NCI-H510A treated with DMSO at 0.1 percent for 48 hours (cell line): ENCODE data around the gene FAM169A.
"Not testable (repeated sequence)": the region's sequence is repeated elsewhere in the genome, so short reads cannot be mapped to it uniquely, and the experiment has no call there.

ENCODE experiments used
- DNase-seq: peaks from one replicate; lab custom pipeline; 2025; lab: John Stamatoyannopoulos, UW

FAM169A gene, protein sequence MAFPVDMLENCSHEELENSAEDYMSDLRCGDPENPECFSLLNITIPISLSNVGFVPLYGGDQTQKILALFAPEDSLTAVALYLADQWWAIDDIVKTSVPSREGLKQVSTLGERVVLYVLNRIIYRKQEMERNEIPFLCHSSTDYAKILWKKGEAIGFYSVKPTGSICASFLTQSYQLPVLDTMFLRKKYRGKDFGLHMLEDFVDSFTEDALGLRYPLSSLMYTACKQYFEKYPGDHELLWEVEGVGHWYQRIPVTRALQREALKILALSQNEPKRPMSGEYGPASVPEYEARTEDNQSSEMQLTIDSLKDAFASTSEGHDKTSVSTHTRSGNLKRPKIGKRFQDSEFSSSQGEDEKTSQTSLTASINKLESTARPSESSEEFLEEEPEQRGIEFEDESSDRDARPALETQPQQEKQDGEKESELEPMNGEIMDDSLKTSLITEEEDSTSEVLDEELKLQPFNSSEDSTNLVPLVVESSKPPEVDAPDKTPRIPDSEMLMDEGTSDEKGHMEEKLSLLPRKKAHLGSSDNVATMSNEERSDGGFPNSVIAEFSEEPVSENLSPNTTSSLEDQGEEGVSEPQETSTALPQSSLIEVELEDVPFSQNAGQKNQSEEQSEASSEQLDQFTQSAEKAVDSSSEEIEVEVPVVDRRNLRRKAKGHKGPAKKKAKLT

DNA sequence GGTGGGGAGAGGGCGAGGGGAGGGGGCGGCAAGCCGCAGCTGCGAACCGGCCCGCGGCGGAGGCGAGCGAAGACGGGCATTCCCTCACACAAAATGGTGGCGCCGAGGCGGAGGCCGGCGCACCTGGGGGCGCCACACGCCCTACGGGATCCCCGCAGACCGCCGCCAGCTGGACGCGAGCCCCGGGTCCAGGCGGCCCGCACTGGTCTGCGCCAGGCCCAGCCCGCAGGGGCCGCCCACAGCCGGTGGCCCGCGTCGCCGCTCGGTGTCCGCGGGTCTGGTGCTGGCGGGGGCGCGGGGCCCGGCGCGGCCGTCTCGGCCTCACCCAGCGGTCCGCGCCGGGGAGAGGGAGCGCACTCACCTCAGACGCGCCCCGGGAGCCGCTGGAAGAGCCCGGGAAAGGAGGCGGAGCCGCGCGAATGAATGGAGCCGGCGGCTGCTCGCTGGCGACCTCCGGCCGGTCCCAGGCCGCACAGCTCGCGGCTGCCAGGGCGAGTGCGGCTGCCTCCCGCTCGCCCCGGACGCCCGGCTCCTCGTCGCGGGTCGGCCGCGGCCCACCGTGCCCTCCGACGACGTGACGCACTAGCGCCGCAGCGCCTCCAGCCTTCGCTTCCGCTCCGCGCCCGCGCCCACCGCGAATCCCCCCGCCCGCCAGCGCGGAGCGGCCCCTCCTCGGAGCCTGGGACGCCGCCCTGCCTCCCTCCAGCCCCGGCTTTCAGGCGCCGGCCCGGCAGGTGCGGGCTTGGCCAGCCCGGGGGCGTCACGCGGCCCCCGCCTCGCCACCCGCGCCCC, at the start of gene FAM169A:
Gene FAM169A (minus strand): TSS at position 584 of the 792 bp plus-strand sequence. CDS start 24,711 bp downstream, outside the sequence.
- peak; percentile 9 for DNase-seq

DNA sequence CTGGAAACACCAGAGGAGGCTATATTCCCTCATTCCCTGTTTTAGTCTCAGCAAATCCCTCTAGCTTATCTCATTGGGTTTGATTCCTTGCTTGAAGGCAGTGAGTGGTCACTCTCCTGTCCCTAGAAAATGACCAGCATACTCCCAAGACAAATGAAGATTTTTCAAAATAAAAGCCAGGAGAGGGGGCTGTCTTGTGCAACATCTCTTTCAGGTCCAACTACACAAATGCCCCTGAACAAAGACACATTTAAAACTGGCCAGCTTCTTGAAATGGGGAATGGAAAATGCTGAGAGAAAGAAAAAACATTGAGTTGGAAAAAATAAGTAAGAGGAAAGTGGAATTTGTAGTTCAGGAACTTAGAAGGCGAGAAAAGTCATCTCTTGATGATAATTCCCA, 49.3 kb upstream of the FAM169A start:
- no peak for DNase-seq

DNA sequence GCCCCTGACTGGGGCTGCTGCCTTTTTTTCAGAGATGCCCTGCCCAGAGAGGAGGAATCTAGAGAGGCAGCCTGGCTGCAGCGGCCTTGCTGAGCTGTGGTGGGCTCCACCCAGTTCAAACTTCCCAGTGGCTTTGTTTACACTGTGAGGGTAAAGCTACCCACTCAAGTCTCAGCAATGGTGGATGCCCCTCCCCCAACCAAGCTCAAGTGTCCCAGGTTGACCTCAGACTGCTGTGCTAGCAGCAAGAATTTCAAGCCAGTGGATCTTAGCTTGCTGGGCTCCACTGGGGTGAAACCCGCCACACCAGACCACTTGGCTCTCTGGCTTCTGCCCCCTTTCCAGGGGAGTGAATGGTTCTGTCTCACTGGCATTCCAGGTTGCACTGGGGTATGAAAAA, 45.2 kb upstream of the FAM169A start:
- not testable (repeated sequence) for DNase-seq

DNA sequence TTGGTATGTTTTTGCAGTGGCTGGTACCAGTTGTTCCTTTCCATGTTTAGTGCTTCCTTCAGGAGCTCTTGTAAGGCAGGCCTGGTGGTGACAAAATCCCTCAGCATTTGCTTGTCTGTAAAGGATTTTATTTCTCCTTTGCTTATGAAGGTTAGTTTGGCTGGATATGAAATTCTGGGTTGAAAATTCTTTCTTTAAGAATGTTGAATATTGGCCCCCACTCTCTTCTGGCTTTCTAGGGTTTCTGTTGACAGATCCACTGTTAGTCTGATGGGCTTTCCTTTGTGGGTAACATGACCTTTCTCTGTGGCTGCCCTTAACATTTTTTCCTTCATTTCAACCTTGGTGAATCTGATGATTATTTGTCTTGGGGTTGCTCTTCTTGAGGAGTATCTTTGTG, 43.7 kb upstream of the FAM169A start:
- DNase-seq, result not testable (repeated sequence)

DNA sequence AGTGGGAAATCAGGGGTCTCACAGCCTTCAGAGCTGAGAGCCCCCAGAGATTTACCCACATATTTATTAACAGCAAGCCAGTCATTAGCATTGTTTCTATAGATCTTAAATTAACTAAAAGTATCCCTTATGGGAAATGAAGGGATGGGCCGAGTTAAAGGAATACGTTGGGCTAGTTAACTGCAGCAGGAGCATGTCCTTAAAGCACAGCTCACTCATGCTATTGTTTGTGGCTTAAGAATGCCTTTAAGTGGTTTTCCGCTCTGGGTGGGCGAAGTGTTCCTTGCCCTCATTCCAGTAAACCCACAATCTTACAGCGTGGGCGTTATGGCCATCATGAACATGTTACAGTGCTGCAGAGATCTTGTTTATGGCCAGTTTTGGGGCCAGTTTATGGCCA, 42.0 kb upstream of the FAM169A start:
- not testable (repeated sequence) for DNase-seq

DNA sequence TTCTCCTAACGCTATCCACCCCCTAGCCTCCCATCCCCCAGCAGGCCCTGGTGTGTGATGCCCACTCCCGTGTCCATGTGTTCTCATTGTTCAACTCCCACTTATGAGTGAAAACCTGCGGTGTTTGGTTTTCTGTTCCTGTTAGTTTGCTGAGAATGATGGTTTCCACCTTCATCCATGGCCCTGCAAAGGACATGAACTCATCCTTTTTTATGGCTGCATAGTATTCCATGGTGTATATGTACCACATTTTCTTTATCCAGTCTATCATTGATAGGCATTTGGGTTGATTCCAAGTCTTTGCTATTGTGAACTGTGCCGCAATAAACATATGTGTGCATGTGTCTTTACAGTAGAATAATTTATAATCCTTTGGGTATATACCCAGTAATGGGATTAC, 38.5 kb upstream of the FAM169A start:
- not testable (repeated sequence) for DNase-seq

DNA sequence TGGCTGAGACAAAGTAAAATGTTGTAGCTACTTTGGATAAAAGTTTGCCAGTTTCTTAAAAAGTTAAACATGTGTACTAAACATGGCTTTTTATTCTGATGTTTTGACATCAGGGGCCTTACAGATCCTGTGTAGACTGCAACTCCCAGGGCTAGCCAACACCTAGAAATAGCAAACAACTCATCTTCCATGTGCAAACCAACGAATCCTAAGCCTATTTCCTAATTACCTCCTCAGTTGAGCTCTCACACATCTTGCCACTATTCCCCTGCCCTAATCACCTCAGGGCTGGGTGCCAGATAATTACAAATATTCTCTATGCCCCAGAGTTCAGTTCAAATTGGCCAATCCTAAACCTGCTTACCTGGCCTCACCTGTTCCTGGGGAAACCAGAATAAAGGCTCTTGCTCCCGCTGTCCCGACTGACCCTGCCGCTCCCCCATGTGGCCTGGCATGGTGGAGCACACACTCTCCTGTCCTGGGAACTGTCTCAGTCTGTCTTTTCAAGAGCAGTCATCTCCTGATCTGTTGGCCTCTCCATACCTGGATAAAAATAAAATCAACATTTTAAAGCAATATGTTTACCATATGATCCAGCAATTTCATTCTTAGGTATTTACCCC, 37.1 kb upstream of the FAM169A start:
- DNase-seq, result no peak

DNA sequence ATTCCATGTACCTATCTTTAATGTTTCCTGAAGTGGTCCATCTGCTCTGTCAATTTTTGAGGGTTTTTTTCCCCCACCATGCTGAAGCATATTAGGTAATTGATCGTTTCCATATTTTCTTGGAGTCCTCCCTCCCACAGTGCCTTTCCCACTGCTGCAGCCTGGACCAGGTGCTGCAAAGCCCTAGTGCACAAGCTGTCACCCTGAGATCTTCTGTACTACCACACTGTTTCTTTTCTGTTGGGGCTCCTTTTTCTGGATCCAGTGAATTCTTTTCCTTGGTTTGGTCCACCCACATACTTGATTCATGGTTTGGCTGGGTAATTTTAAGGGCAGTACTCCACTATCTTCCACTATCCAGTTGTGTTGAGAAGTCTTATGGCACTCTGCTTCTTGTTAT, 30.9 kb upstream of the FAM169A start:
- no peak for DNase-seq

DNA sequence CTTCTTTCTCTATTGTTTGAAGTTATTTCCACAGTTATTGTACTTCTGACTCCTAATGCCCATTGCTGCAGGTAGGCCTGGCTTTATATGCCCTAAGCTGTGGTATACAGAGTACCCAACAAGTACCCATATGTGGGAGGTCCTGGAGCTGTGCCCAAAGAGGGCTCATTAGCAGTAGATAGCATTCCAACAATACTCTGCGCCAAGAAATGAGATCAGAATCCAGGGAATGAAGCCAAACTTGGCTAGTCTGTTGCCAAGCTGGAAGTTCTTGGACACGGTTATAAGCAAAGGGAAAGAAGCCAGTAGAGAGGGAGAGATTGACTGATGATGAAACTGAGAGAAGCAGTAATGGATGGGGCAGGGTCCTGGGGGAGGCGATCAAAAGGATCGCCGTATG, 29.7 kb upstream of the FAM169A start:
- DNase-seq, result no peak

DNA sequence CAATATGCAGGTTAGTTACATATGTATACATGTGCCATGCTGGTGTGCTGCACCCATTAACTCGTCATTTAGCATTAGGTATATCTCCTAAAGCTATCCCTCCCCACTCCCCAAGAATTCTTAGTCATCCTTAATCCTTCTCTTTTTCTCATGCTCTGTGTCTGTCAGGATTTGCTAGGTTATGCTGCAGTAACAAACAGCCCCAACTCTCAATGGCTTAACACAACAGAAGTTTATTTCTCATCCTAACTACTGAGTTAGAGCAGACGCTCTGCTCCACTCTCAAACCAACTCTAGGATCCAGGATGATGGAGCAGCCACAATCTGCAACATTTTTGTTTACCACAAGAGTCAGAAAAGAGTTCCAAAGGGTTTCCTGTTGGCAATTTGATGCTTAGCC, 28.2 kb upstream of the FAM169A start:
- no peak for DNase-seq

DNA sequence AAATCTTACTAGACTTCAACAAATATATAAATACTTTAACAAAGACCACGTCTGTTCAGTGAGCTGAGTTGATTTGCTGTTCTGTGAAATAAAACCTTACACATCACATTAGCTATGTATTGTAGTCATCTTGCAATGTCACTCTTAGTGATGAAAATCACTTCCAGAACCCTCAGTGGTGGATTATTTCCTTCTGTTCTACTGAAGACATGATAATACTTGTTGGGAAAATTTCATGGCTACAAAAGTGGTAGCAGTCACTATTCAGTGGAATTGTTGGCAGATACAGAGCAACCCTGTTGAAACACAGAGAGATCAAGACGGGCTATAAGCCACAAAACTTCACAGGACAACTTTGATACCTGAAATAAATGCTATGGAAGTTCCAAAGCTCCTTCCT, 26.7 kb upstream of the FAM169A start:
- DNase-seq, result no peak

DNA sequence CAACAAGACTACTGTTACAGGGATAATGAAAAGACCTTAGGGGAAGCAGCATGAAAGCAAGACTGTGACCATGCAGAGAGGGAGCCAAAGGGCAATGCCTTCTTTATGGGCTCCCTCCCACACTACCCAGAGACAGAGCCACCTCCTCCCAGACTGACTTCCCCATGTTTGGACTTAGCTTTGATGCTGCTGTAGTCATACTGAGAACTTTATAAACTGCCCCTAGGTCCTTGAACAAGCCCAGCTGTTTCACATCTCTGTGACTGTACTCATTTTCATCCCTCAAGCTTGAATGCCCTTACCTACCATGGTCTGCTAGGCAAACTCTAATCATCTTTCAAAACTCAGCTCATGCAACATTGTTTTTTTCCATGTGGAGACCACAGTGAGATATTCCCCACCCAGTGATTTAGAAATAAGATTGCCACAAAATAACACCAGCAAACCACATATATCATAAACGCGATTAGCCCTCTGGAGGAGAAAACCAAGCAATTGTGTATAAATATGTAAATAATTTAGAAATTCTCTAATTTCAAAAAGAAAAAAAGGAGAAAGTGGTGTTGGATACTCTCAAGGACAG, 23.4 kb upstream of the FAM169A start:
- no peak for DNase-seq

DNA sequence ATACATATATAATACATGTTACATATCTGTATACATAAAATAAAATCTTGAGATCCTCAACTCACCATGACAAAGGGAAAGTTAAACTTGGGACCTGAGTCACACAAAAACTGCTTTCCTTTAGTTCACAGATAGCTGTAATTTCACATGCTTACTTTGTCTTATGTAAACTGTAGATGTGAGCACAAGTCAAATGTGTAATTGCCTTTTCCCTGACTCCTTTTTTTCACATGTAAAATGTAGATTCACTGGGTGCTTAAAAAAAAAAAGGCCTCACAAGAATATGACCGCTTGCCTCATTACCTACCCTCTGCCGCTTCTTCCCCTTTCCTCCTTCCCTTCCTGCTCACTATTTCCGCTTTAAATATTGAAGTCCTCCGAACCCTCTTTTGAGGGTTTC, 21.9 kb upstream of the FAM169A start:
- no peak for DNase-seq

DNA sequence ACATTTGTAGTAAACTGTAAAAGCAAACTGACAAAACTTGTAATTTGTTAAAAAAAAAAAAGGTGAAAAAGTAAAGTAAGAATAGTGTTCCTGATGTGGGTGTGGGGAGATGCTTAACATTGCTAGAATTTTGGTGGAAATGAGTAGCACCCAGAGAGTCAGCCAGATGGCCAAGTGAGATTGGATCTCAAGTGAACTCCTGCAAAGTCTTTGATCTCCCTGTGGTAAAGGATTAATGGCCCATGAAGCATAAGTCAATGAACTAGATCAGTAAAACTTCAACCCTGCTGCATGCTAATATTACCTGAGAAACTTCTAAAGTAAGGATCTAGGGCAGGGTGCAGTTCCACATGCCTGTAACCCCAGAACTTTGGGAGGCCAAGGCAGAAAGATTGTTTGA, 19.0 kb upstream of the FAM169A start:
- DNase-seq, result no peak

DNA sequence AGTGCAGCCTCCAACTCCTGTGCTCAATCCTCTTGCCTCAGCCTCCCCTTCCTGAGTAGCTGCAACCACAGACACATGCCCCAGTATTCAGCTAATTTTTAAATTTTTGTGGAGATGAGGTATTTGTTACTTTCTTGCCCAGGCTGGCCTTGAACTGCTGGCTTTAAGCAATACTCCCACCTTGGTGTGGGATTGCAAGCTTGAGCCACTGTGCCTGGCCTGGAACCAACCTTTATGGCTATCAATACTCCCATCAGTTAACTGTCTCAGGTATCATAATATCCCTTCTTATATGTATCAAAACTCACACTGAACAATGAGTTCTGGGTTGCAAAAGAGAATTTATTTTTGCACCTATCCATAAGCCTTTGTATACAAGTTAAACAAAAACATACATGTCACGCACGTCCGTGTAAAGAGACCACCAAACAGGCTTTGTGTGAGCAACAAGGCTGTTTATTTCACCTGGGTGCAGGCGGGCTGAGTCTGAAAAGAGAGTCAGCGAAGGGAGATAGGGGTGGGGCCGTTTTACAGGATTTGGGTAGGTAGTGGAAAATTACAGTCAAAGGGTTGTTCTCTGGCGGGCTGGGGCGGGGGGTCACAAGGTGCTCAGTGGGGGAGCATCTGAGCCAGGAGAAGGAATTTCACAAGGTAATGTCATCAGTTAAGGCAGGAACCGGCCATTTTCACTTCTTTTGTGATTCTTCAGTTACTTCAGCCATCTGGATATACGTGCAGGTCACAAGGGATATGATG, 16.4 kb upstream of the FAM169A start:
- DNase-seq, result not testable (repeated sequence)

DNA sequence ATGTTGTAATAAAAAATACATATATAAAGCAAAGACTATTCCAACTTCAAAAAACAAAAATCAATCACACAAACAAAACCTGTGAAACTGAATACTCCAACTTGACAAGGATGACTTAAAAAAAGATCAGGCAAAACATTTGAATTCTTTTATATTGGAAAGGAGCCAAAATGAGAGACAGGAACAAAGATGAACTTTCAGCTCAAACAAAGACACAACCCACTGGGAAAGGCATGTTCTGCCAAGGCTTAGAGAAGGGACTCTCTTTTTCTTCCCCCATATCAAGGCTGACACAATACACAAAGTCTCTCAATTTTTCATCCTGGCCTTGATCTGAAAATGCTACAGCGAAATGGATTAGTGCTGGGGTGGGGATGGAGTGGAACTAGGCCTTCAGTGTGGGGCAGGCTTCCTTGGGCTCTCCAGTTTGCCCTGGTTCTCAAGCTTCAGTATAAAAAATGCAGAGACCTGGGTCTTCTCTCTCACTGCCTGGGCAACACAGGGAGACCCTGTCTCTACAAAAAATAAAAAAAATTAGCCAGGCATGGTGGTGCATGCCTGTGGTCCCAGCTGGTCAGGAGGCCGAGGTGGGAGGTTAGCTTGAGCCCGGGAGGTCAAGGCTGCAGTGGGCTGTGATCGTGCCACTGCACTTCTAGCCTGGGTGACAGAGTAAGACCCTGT, 11.6 kb upstream of the FAM169A start:
- no peak for DNase-seq

DNA sequence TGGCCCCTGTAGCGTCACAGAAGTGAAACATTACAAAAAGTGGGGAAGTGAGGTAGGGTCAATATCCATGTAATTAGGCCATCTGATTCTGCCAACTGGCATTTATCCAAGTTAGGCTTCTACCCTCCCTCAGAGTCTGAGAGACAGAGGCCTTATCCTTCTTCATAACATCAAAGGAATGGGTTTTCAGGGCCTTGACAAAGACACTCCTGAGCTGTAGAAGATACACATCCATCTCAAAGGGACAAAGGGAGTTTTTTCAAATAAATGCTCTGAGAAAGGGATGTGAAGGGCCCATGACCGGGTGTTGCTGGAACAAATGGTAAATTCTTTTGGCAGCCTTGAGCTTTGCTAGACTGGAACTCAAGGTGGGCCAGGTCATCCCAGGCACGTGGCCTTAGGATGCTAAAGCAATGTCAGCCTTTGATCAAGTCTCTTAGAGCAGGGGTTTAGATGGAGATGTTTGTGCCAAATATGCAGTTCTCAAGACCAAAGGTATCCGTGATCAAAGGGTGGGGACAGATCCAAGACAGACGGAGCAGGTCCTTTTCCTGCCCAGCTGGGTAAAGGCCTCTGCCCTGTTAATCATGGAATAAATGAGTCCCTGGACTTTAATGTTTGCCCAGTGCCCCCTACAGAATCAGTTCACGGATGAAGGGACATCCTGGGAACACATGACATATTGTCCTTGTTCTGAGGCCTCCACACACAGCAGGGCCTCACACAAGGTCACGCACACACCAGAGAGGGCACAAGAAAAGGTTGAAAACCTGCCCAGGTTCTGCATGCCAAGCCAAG, 10.0 kb upstream of the FAM169A start:
- no peak for DNase-seq

DNA sequence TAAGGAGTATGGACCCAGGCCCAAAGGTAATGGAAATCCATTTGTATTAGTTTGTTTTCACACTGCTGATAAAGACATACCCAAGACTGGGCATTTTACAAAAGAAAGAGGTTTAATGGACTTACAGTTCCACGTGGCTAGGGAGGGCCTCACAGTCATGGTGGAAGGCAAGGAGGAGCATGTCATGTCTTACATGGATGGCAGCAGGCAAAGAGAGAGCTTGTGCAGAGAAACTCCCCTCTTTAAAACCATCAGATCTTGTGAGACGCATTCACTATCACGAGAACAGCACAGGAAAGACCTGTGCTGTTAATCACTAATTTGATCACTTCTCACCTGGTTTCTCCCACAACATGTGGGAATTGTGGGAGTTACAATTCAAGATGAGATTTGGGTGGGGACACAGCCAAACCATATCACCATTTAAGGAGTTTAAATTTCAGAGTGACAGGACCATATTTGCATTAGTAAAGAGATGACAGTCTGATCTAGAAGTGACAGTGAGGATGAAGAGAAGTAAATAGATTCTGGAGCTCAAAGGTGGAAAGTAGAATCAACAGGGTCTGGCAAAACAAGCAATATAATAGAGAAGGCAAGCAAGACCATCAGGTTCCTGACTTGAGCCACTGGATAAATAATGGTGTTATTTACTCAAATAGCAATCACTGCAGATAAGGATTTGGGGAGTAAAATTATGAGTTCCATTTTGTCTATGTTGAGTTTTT, 7.5 kb upstream of the FAM169A start:
- no peak for DNase-seq
